ENCODE measurements around the gene TMEM181. TPM values are rescaled to one million over a fixed set of nuclear protein-coding genes. Genes with fewer than 3 reads are reported as not detected.
A peak's percentile ranks its signal among the peaks of the same experiment; 100 is the strongest.

TMEM181 gene
- total and polyA plus RNA-seq, 4 donors: 6.4 to 15.6 (median 12.6) TPM

- DNase-seq (ENCODE audit: low spot score): no peak
- WGBS: 82% methylated on average over 3 of the region's 3 CpGs
- H3K27ac ChIP-seq (ENCODE audit: low read depth in 1 of 2, low read length in 2 of 2): no peak overlapping the region
- no peak overlapping the region for H3K9ac ChIP-seq (ENCODE audit: low read depth in 1 of 2, low read length in 2 of 2)
- no peaks in the 10 kb centered on the region for H3K9me3 ChIP-seq (ENCODE audit: control insufficient read depth in 4 of 4, low read length in 3 of 4)
- no peaks in the 10 kb centered on the region for H3K27me3 ChIP-seq (ENCODE audit: control insufficient read depth in 4 of 4, insufficient read depth in 4 of 4, low read length in 3 of 4)
- H3K4me1 ChIP-seq (ENCODE audit: control insufficient read depth in 4 of 4, insufficient read depth in 4 of 4, low read length in 3 of 4): peaks cover 0 to 10% (median 6%) of the 10 kb centered on the region in 4 donors
- peaks cover 4 to 23% (median 15%) of the 10 kb centered on the region in 4 donors for H3K36me3 ChIP-seq (ENCODE audit: control insufficient read depth in 4 of 4, insufficient read depth in 3 of 4, low read depth in 1 of 4, low read length in 3 of 4)
- TF ChIP-seq TAF1 (conservative IDR thresholded peaks at IDR 0.05) (no peak), NR2F2 (IDR thresholded peaks at IDR 0.05) (no peak), FOXA2 (IDR thresholded peaks at IDR 0.05) (no peak), REST (IDR thresholded peaks at IDR 0.05) (no peak), YY1 (IDR thresholded peaks at IDR 0.05) (no peak), GABPA (IDR thresholded peaks at IDR 0.05 in 1 of 2, conservative IDR thresholded peaks at IDR 0.05 in 1 of 2) (no peak), EGR1 (IDR thresholded peaks at IDR 0.05; ENCODE audit: low read depth in 2 of 2) (no peak), JUND (IDR thresholded peaks at IDR 0.05) (no peak)
- TF ChIP-seq, protein P1, sequence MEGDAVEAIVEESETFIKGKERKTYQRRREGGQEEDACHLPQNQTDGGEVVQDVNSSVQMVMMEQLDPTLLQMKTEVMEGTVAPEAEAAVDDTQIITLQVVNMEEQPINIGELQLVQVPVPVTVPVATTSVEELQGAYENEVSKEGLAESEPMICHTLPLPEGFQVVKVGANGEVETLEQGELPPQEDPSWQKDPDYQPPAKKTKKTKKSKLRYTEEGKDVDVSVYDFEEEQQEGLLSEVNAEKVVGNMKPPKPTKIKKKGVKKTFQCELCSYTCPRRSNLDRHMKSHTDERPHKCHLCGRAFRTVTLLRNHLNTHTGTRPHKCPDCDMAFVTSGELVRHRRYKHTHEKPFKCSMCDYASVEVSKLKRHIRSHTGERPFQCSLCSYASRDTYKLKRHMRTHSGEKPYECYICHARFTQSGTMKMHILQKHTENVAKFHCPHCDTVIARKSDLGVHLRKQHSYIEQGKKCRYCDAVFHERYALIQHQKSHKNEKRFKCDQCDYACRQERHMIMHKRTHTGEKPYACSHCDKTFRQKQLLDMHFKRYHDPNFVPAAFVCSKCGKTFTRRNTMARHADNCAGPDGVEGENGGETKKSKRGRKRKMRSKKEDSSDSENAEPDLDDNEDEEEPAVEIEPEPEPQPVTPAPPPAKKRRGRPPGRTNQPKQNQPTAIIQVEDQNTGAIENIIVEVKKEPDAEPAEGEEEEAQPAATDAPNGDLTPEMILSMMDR (IDR thresholded peaks at IDR 0.05; ENCODE audit: low read depth, low read length, missing input control): no peak
- TF ChIP-seq, protein P2, sequence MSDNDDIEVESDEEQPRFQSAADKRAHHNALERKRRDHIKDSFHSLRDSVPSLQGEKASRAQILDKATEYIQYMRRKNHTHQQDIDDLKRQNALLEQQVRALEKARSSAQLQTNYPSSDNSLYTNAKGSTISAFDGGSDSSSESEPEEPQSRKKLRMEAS (IDR thresholded peaks at IDR 0.05): no peak
- TF ChIP-seq, protein P3, sequence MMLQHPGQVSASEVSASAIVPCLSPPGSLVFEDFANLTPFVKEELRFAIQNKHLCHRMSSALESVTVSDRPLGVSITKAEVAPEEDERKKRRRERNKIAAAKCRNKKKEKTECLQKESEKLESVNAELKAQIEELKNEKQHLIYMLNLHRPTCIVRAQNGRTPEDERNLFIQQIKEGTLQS (IDR thresholded peaks at IDR 0.05): no peak
- no peak overlapping the region for H3K4me3 ChIP-seq (ENCODE audit: low read depth in 1 of 3, low read length in 3 of 3)
These were observed 78.5 kb downstream of the TMEM181 start for GRCh38 chr6:158638324-158638854.

DNA sequence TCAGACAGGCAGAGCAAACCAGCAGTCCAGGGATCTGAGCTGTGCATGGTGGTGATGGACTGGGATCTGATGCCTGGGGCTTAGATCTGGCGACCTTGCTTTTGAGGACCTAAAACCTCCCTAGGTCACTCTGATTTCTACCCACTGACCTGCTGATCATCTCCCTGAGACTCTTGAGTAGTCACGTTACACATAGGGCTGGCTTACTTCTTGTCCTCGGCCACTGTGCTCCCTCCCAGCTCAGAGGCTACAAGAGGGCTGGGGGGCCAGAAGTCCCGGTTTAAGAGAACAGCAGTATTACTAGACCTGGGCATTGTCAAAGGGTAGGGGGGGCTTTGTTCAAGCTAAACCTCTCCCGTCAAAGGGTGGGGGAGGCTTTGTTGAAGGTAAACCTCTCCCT lies 79.2 kb downstream of the TMEM181 start:
- DNase-seq (ENCODE audit: low spot score): peak; percentile 24
- Histone ChIP-seq H3K4me1 (ENCODE audit: control insufficient read depth in 4 of 4, insufficient read depth in 4 of 4, low read length in 3 of 4) (peaks cover 0 to 12% (median 7%) of the 10 kb centered on the region in 4 donors), H3K36me3 (ENCODE audit: control insufficient read depth in 4 of 4, insufficient read depth in 3 of 4, low read depth in 1 of 4, low read length in 3 of 4) (peaks cover 4 to 23% (median 14%) of the 10 kb centered on the region in 4 donors)
- no peak for TF ChIP-seq SP1 (IDR thresholded peaks at IDR 0.05)
- no peak for TF ChIP-seq NR2F2 (IDR thresholded peaks at IDR 0.05)
- TF ChIP-seq HNF4A (conservative IDR thresholded peaks at IDR 0.05): no peak
- TF ChIP-seq GABPA (IDR thresholded peaks at IDR 0.05 in 1 of 2, conservative IDR thresholded peaks at IDR 0.05 in 1 of 2): no peak
- TF ChIP-seq REST (IDR thresholded peaks at IDR 0.05): no peak
- no peak for TF ChIP-seq JUND (IDR thresholded peaks at IDR 0.05)
- no peak for TF ChIP-seq EGR1 (IDR thresholded peaks at IDR 0.05; ENCODE audit: low read depth in 2 of 2)
- TF ChIP-seq HNF4G (IDR thresholded peaks at IDR 0.05): no peak
- no peak for TF ChIP-seq ZBTB33 (IDR thresholded peaks at IDR 0.05)
- TF ChIP-seq RAD21 (IDR thresholded peaks at IDR 0.05): no peak
- TF ChIP-seq, protein P2 (IDR thresholded peaks at IDR 0.05): no peak
- no peak for TF ChIP-seq YY1 (IDR thresholded peaks at IDR 0.05)
- TF ChIP-seq, protein P1 (IDR thresholded peaks at IDR 0.05; ENCODE audit: low read depth, low read length, missing input control): no peak
- no peak for TF ChIP-seq FOXA1 (IDR thresholded peaks at IDR 0.05)

More for the DNA sequence above, 79.2 kb downstream of the TMEM181 start:
- 95% methylated on average over 5 of the region's 5 CpGs for WGBS
- Histone ChIP-seq H3K4me3 (ENCODE audit: low read depth in 1 of 3, low read length in 3 of 3) (no peak overlapping the region), H3K27ac (ENCODE audit: low read depth in 1 of 2, low read length in 2 of 2) (no peak overlapping the region), H3K9me3 (ENCODE audit: control insufficient read depth in 4 of 4, low read length in 3 of 4) (no peaks in the 10 kb centered on the region), H3K9ac (ENCODE audit: low read depth in 1 of 2, low read length in 2 of 2) (no peak overlapping the region), H3K27me3 (ENCODE audit: control insufficient read depth in 4 of 4, insufficient read depth in 4 of 4, low read length in 3 of 4) (no peaks in the 10 kb centered on the region)

Measured in liver (tissue), 9 donors.